RPMI8226 (cell line): ENCODE results near the gene ACSM5.

Experiments used
- DNase-seq: peaks from one replicate; pipeline ENCODE4 v3.0.0-alpha.2; 2015

The ACSM5 gene

GRCh38 chr16:20409398-20410120 lies at the start of gene ACSM5:
ACSM5 (plus strand) TSS chr16:20409534; CDS start chr16:20411485, 1,951 bp downstream.
- DNase-seq: no peak

DNA sequence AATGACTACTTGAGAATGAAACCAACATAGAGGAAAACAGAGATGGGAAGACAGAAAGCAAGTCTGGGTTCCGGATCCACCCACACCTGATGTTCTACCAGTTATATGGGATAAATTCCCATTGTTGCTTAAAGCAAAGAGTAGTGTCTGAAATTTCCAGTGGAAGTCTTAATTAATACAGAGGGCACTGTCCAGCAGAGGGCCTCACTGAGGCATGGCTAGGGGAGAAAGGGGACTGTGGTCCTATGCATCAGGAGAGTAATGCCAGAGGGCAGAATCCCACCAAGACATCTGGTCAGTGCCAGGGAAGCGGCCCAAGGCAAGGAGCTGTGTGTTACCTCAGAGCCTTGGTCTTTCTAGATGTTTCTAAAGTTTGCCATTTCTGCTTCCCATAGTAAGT lies 49.3 kb upstream of the ACSM5 start:
- DNase-seq: peak; percentile 16

DNA sequence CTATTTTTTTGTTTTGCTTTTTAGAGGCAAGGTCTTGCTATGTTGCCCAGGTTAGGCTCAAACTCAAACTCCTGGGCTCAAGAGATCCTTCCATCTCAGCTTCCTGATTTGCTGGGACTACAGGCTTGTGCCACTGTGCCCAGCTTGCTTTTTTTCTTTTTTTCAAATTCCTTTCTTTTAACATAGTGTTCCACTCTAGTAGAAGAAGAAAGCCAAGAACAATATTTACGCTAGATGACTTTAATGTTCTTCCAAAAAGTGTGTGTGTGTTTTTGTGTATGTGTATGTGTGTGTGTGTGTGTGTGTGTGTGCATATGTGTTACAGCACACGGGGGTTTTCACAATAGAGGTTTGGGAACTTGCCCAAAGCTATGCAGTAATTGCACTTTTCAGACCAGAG lies 46.1 kb upstream of the ACSM5 start:
- no peak for DNase-seq

DNA sequence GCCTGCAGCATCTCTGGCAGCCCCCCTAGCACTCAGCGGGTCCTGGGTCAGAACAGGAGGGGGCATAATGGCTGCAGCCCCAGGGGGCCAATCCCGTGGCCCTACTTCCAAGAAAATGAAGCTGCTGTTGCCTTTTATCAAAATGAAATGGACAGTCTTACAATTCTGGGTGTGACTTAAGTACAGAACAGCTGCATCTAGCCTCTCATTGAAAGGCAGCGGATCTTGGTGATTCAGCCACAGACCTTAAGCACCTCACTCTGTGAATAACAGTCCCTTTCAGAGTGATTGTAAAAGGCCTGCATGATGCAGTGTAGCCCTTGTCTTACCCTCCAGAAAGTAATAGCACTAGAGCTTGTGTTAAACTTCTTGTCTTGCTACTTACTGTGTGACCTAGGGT lies 45.3 kb upstream of the ACSM5 start:
- DNase-seq: no peak

GRCh38 chr16:20369452-20370054 lies 39.8 kb upstream of the ACSM5 start:
- no peak for DNase-seq

GRCh38 chr16:20372701-20373100 lies 36.6 kb upstream of the ACSM5 start:
- no peak for DNase-seq

DNA sequence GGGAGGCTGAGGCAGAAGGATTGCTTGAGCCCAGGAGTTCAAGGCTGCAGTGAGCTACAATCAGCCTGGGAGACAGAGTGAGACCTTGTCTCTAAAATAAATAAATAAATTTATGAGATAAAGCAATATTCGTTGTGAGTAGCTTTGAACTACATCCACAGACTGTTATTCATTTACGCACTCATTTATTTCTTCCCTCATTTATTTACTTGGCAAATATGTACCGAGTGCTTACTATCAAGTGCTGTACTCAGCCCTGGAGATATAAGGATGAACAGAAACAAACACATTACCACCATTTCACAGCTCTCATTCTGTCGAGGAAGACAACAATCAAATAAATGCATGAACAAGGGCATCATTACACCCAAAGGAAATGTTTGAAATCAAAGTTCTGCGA lies 32.2 kb upstream of the ACSM5 start:
- DNase-seq: no peak

GRCh38 chr16:20380782-20381181 lies 28.6 kb upstream of the ACSM5 start:
- no peak for DNase-seq

DNA sequence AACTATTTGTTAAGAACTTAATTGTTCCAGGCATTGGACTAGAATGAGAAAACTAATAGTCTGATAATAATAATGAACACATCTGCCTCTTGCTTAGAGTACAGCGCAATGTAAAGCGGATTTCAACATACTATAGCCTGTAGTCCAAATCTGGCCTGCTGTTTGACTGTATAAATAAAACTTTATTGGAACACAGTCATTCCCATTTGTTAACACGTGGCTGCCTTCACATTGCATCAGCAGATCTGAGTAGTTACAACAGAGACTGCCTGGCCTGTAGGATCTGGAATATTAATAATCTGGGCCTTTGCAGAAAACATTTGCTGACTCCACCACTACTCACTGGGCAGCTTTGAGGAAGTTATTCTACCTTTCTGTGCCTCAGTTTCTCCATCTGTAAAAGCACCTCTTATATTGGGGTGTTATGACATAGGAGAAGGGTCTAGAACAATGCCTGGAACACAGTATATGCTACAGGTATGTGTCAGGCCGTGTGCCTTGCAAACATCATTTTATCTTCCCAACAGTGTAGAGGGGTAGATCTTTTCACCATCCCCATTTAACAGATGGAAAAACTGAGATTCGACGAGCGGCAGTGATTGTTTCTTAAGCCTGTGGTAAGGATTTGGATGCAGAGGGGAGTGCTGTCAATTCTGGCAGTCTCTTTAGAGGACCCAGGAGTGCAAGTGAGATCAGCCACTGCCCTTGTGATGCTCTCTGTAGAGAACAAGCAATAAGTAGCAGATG lies 27.0 kb upstream of the ACSM5 start:
- no peak for DNase-seq

- DNase-seq: peak; percentile 74
Measured at GRCh38 chr16:20383106-20384029, 26.0 kb upstream of the ACSM5 start.

DNA sequence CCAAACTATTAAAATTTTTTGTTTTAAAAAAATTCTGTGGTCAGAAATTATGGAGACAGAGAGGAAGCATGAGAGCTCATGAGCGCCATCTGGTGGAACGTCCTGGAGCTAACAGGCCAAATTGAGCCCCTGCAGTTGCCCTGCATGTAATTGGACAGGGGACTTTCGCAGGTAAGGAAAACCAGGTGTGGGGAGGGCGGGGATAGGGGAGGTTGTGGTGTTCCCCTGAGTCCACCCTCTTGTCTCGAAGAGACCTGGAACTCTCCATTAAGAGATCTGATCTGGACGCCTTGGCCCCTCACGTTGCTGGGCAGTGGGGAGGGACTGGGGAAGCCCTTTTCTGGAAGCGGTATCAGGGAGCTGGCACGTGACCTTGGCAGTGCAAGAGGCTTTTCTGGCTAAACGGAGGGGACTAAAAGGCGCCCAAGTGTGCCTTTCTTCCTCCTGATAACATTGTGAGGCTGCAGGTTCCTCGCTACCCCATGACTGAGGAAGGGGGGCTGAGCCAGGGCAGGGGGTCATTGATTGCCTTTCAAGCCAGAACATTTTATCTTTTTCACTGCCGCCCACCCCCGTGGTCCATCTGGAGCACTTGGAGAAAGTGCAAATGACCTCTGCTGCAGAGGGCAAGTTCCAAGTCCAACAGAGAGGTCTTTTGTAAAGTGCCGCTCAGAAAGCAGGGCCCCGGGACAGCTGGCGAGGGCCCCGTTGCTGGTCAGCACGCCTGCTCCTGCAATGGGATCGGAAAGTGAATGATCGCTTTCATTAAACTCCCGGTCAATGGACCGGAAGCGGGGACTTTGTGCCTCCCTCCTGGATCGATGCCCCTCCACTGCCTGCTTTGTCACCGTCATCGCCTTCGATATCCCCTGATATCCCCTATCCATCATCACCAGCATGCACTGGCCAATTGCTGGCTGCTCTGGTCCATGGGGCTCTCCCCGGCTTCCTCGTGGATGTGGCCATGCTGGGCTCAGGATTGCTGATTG lies 23.2 kb upstream of the ACSM5 start:
- peak; percentile 68 for DNase-seq

DNA sequence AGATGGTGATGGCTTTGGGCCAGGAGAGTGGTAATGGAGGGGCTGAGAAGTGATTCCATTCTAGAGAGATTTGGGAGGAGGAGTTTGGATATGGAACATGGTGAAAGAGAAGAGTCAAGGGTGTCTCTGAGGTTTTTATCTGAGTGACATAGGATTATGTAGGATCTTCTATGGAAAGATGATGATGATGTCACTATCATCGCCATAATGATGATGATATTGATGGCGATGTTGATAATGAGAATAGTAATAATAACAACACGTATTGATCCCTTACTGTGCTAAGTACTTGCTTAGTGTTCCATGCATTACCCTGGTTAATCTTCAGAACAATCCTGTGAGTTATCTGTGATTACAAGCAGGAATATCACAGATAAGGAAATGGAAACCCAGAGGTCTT lies 21.4 kb upstream of the ACSM5 start:
- DNase-seq: no peak

- no peak for DNase-seq
Measured at GRCh38 chr16:20388854-20389253, 20.5 kb upstream of the ACSM5 start.

GRCh38 chr16:20391045-20391444 lies 18.3 kb upstream of the ACSM5 start:
- no peak for DNase-seq

GRCh38 chr16:20393801-20394577 lies 15.3 kb upstream of the ACSM5 start:
- no peak for DNase-seq

DNA sequence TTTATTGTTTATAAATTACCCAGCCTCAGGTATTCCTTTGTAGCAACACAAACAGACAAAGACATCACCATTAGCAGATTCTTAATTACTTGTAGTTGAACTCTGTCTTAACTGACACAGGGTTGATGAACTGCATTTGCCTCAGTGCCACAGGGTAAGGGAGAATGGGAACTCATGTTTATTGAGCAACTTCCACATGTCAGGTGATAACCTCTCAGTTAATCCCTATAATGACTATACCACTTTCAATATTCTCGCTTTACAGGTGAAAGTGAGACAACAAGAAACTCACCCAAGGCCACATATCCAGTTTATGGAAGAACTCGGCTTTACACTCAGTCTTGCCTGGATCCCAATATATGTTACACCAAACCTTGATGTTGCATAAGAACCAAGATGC lies 13.4 kb upstream of the ACSM5 start:
- DNase-seq: no peak

GRCh38 chr16:20396846-20397467 lies 12.4 kb upstream of the ACSM5 start:
- no peak for DNase-seq

DNA sequence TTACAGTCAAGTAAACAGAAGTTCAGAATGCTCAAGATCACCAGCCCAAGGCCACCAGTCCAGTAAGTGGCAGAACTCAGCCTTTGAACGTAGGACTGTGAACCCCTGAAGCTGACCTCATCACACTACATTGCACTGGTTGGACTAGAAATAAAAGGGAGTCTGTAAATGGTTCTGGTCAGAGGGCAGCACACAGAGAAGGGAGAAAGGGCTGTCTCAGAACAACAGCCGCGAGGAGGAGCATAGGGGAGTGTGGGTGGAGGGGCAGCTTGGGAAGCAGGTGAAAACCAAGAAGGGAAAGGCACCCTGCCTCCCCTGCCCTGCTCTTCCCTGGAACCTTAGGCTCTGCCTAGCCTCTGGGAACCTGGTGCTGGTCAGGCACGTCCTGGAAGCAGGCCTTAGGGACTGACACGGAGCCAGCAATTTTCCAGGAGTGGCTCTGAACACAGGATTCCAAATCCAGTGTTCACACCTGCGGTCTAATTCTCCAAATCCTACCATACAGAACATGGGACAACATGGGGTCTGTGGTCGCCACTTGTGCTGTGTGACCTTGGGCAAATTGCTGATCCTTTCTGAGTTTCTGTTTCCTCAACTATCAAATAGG lies 11.8 kb upstream of the ACSM5 start:
- DNase-seq: no peak

GRCh38 chr16:20398603-20399002 lies 10.7 kb upstream of the ACSM5 start:
- DNase-seq: no peak

DNA sequence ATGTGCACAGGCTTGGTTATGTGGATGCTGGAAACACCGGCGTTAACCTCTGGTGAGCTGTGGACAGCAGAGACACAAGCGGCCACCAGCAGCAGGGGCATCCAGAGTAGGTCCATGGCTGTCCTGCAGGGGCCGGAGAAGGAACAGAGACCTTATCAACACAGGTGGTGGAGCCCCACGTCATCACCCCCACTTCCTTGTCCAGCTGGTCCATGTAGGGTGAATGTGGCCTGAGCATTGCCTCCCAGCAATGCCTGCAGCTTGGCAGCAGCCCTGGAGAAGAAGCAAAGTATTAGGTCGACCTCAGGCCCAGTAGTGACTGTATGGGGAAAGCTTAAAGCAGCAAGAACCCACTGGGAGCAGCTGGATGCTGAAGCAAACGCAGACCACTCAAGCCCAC lies 10.1 kb upstream of the ACSM5 start:
- no peak for DNase-seq
